Heart left ventricle (tissue), 16 donors: ENCODE measurements around the gene MXRA7. TPM values are rescaled to one million over a fixed set of nuclear protein-coding genes. Genes with fewer than 3 reads are reported as not detected.
A peak's percentile ranks its signal among the peaks of the same experiment; 100 is the strongest.

Source experiments
- ATAC-seq, 4 donors: fragments of 200-7000 bp; cut with Tn5 transposase; one replicate each; pipeline ENCODE4 v1.9.1; 2020 to 2022; ENCODE audit warnings: moderate library complexity in 4 of 4, mild to moderate bottlenecking in 3 of 4, moderate number of reproducible peaks in 1 of 4
- DNase-seq, 5 donors: peaks; one replicate each; pipeline ENCODE4 v3.0.0-alpha.2; 2020
- H3K27ac ChIP-seq, 12 donors: fragments of 200-600 bp; sonication (generic) in 4 of 12; one replicate each; pipeline versions ENCODE4 v1.5.0 to v1.8.0; 2016 to 2022; ENCODE audit warnings: mild to moderate bottlenecking in 2 of 12
- H3K27me3 ChIP-seq, 9 donors: fragments of 200-600 bp; sonication (generic) in 2 of 9; one replicate each; pipeline versions ENCODE4 v1.5.1 to v1.8.0; 2016 to 2022; ENCODE audit warnings: mild to moderate bottlenecking in 3 of 9
- H3K36me3 ChIP-seq, 9 donors: fragments of 200-600 bp; sonication (generic) in 2 of 9; one replicate each; pipeline versions ENCODE4 v1.5.0 to v1.8.0; 2018 to 2022; ENCODE audit warnings: mild to moderate bottlenecking in 2 of 9
- H3K4me1 ChIP-seq, 12 donors: fragments of 200-600 bp; sonication (generic) in 4 of 12; one replicate each; pipeline versions ENCODE4 v1.5.0 to v1.8.0; 2016 to 2022; ENCODE audit warnings: mild to moderate bottlenecking in 3 of 12
- H3K4me3 ChIP-seq, 12 donors: fragments of 200-600 bp; sonication (generic) in 4 of 12; one replicate each; pipeline versions ENCODE4 v1.5.0 to v1.8.0; 2017 to 2022; ENCODE audit warnings: mild to moderate bottlenecking in 9 of 12, moderate library complexity in 4 of 12
- H3K9me3 ChIP-seq, 12 donors: fragments of 200-600 bp; sonication (generic) in 4 of 12; one replicate each; pipeline versions ENCODE4 v1.5.0 to v1.8.0; 2016 to 2022; ENCODE audit warnings: mild to moderate bottlenecking in 1 of 12
- CTCF ChIP-seq, 12 donors: fragments of 200-600 bp; sonication (generic) in 4 of 12; IDR thresholded peaks; one replicate each; pipeline versions ENCODE4 v1.5.0 to v1.8.0; 2018 to 2022; ENCODE audit warnings: antibody characterized with exemption in 12 of 12, mild to moderate bottlenecking in 5 of 12
- POLR2A ChIP-seq, 2 donors: fragments of 450-650 bp; IDR thresholded peaks; one replicate each; pipeline ENCODE4 v1.6.1; 2017; ENCODE audit warnings: antibody characterized with exemption in 2 of 2, mild to moderate bottlenecking in 2 of 2, moderate library complexity in 2 of 2
- WGBS, 4 donors: extraction: QIAGEN DNeasy Blood & Tissue Kit in 2 of 4; methylation state at CpG; one replicate each; pipeline versions ENCODE4 v1.1.5 to v1.1.7; 2013 to 2018; 5-methylcytosine and 5-hydroxymethylcytosine counted together
- intact Hi-C, 10 donors: fragments of 100-400 bp; cut with DNase I; formaldehyde crosslinking; loops; one replicate each; pipeline versions ENCODE4 v1.11.1 to v1.14.2; 2022
- polyA plus RNA-seq, 2 donors: library from polyadenylated mRNA; stranded (reverse); fragments of 200-250 nt; gene quantifications; one replicate each; pipeline ENCODE4 v1.2.3, GENCODE V29; 2013
- total RNA-seq, 9 donors: library from RNA; depleted of rRNA in 2 of 9; stranded (reverse); fragments of >200 nt in 2 of 9; fragmentation: NEBNext Ultra II Directional in 3 of 9; extraction: Animal tissue kit (Norgen Biotek cat#: 25700) in 3 of 9; gene quantifications; one replicate each; pipeline versions ENCODE4 v1.1.0 to v1.2.4, GENCODE V29; 2016 to 2023
- donor health status: ischemic (EF 13 %, LVEDD 7.1; RV severe dilation, severe dysfunction).
- donor health status: healthy with polysubstance abuse.
- donor health status: DM: no; HTN: yes; CAD: no.
- donor health status: DM: no; HTN: no; CAD: no.
- donor health status: ischemic (EF 25% LVEDD 6.9; RV normal size, moderate dysfunction).
- donor health status: ischemic (EF 25% LVEDD 5.7; RV mildly dilated, moderate dysfunction).
- donor health status: healthy.
- donor health status: DM: yes; HTN: yes; CAD: no.
- donor health status: ischemic (EF 35%, LVEDD 5.7; RV mildly dilated, moderate dysfunction).
- donor health status: nonischemic (EF 11% LVEDD 7.7; RV severe dilation, severe dysfunction).
- donor health status: DM: yes; HTN: yes; CAD: no.
- donor health status: PGD.
- donor health status: ischemic (EF 29% LVEDD 5.4; RV normal size, mild dysfunction).
- donor health status: nonischemic (EF 23%, LVEDD 6.1; RV moderate dilation, normal function).

Gene MXRA7
- total and polyA plus RNA-seq, 11 donors, result 240 to 539 (median 460) TPM

- ATAC-seq (no peak), DNase-seq (peak in 2 of 5 donors; percentile 10 to 22)
- no peaks in the 10 kb centered on the region for H3K9me3 ChIP-seq
- no peak overlapping the region for H3K4me3 ChIP-seq
- WGBS, 4 donors, result 45 to 64% (median 60%) methylated on average over 13 of the region's 13 CpGs
- intact Hi-C loops, result no loop called here
- peaks cover 13 to 100% (median 88%) of the 10 kb centered on the region in 12 donors for H3K4me1 ChIP-seq
- H3K27ac ChIP-seq, result peak overlapping the region; percentile 53 to 99 (median 93)
- no peaks in the 10 kb centered on the region for H3K27me3 ChIP-seq
- TF ChIP-seq POLR2A (IDR thresholded peaks at IDR 0.05) (no peak), CTCF (IDR thresholded peaks at IDR 0.05) (no peak)
- peaks cover 0 to 8% (median 0%) of the 10 kb centered on the region in 9 donors for H3K36me3 ChIP-seq
Measured at GRCh38 chr17:76690596-76691280, 20.0 kb downstream of the MXRA7 start.

- H3K27me3 ChIP-seq, result no peaks in the 10 kb centered on the region
- WGBS, 4 donors, result 67 to 74% (median 72%) methylated on average over 11 of the region's 11 CpGs
- H3K36me3 ChIP-seq, result peaks cover 0 to 13% (median 4%) of the 10 kb centered on the region in 9 donors
- H3K4me1 ChIP-seq, result peaks cover 17 to 100% (median 89%) of the 10 kb centered on the region in 12 donors
- no peak for TF ChIP-seq POLR2A (IDR thresholded peaks at IDR 0.05)
- intact Hi-C loops, result loop anchor here in 4 of 10 donors (2.0 to 10.0 kb wide), 4 partner anchors 19 to 135 kb away; partner anchors contain the start of genes MFSD11 (in 1 of the 4) and SRSF2 (in 1 of the 4)
- H3K4me3 ChIP-seq, result no peak overlapping the region
- DNase-seq (peak in 2 of 5 donors; percentile 4 to 24), ATAC-seq (no peak)
- peak overlapping the region; percentile 86 to 99 (median 94) for H3K27ac ChIP-seq
- H3K9me3 ChIP-seq, result no peaks in the 10 kb centered on the region
Measured at GRCh38 chr17:76689859-76690258, 20.9 kb downstream of the MXRA7 start.

- peak in 1 of 5 donors; percentile 76 for DNase-seq
Measured at GRCh38 chr17:76688165-76688622, 22.6 kb downstream of the MXRA7 start.

More at GRCh38 chr17:76688165-76688622, 22.6 kb downstream of the MXRA7 start:
- no peaks in the 10 kb centered on the region for H3K27me3 ChIP-seq
- peaks cover 17 to 100% (median 90%) of the 10 kb centered on the region in 12 donors for H3K4me1 ChIP-seq
- peak overlapping the region; percentile 86 to 99 (median 93) for H3K27ac ChIP-seq
- peaks cover 0 to 30% (median 20%) of the 10 kb centered on the region in 9 donors for H3K36me3 ChIP-seq
- no peak for TF ChIP-seq POLR2A (IDR thresholded peaks at IDR 0.05)
- TF ChIP-seq CTCF (IDR thresholded peaks at IDR 0.05), result peak in 2 of 12 donors; percentile 14 to 29
- intact Hi-C loops, result loop anchor here in 4 of 10 donors (2.0 to 10.0 kb wide), 4 partner anchors 21 to 133 kb away; partner anchors contain the start of genes MFSD11 (in 1 of the 4) and SRSF2 (in 1 of the 4)
- H3K9me3 ChIP-seq, result no peaks in the 10 kb centered on the region
- 18 to 38% (median 24%) methylated on average over 9 to 11 of the region's 11 CpGs for WGBS, 4 donors
- H3K4me3 ChIP-seq, result peak overlapping the region in 1 of 12 donors; percentile 1
- peak in 3 of 4 donors; percentile 22 to 28 (median 26) for ATAC-seq
